ENCODE data around the gene ELP1. TPM values are rescaled to one million over a fixed set of nuclear protein-coding genes. Genes with fewer than 3 reads are reported as not detected.
A peak's percentile ranks its signal among the peaks of the same experiment; 100 is the strongest.
"Not testable (repeated sequence)": the region's sequence is repeated elsewhere in the genome, so short reads cannot be mapped to it uniquely, and the experiment has no call there.

The ELP1 gene
- total RNA-seq, 1 donor from 2014 or later = 37.1 TPM

- DNase-seq = no peak
Observed at GRCh38 chr9:108921200-108921599, 12.7 kb downstream of the ELP1 start.

GRCh38 chr9:108920401-108920800 is 13.5 kb downstream of the ELP1 start:
- not testable (repeated sequence) for DNase-seq

DNA sequence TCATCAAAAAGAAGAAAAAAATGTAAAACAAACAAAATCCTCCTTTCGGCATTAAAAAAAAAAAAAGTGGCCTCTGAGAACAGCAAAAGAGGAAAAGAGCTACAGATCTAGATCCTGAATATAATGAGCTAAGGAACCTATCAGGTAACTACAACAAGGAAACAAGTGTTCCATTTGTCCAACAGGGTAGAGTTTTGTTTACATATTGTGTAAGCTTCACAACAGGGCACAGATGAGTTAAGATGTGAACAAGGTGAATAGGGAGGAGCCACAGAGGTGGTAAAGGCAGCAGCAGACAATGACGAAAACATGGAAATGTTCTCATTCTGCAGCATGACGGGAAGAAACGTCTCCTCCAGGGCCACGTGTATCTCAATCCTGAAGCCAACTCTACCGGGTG is 14.4 kb downstream of the ELP1 start:
- no peak for DNase-seq

DNA sequence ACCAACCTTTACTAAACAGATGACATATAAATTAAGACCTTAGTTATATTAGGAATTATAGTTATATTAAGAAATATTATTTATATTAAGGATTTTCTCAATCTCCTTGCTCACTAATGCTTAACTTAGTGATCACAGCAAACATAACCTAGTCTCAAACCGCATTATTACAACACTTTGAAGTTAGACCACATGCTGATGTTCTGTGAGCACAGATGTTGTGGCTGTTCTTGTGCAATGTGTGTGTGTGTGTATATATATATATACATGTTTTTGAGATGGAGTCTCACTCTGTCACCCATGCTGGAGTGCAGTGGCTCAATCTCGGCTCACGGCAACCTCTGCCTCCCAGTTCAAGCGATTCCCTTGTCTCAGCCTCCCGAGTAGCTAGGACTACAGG is 20.5 kb downstream of the ELP1 start:
- no peak for DNase-seq

- no peak for DNase-seq
Observed at GRCh38 chr9:108911820-108912219, 22.1 kb downstream of the ELP1 start.

DNA sequence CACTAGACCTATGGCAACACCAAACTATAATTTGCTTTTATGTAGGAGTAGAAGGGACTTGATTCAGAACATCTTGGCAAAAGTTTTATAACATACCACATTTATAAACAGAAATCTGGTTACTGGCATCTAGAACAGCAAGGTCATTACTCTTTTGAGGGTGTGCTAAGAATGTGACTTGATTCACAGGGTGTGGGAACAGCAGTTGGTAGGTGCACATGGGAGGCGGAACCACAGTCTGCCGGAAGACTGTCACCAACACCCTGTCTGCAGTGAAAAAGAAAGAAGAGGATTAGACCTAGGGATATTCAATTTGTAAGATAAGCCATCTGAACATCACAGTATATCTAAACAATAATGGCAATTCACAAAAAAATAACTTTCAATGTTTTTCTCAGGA is 23.0 kb downstream of the ELP1 start:
- DNase-seq = no peak

DNA sequence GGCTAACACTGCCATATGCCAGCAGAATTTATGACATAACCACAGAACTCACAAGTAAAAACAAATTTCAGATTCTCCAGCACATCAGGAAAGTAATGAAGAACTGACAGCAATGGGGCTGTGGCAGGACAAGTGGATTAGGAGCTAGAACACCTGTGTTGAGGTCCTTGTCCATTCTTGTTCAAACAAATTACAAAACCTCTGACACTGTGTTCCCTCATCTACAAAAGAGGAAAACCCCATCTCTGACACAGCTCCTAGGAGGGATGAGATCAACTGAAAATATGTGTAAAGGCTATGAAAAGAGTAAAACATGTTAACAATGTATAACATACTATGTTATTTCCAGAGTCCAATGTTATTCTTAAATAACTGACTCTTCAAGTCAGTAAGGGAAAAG is 23.5 kb downstream of the ELP1 start:
- no peak for DNase-seq

- no peak for DNase-seq
Observed at GRCh38 chr9:108905494-108905893, 28.4 kb downstream of the ELP1 start.

GRCh38 chr9:108904161-108904560 is 29.8 kb downstream of the ELP1 start:
- DNase-seq = no peak

GRCh38 chr9:108903420-108904103 is 30.4 kb downstream of the ELP1 start:
- no peak for DNase-seq

DNA sequence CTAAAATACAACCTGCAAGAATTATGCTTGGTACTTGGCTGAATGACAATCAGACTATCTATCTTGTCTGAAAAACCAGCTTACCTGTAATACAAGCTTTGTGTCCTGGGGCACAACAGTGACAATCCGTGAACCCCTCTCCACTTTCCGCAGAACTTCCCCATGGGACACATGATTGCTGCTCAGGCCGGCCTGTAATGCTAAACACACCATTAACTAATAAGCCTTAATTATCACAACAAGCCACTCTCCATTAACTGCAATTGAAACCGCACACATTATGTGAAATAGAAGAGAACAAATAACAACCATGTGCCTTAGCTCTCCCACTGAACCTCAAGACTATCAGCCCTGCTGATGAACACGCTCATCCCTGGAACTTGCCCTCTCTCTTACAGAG is 33.7 kb downstream of the ELP1 start:
- no peak for DNase-seq

- not testable (repeated sequence) for DNase-seq
Observed at GRCh38 chr9:108899023-108899695, 34.8 kb downstream of the ELP1 start.

GRCh38 chr9:108897324-108898096 is 36.4 kb downstream of the ELP1 start:
- DNase-seq = no peak

GRCh38 chr9:108894225-108894997 is 39.5 kb downstream of the ELP1 start:
- DNase-seq = no peak

- peak; percentile 42 for DNase-seq
Observed at GRCh38 chr9:108889649-108890067, 44.3 kb downstream of the ELP1 start.

DNA sequence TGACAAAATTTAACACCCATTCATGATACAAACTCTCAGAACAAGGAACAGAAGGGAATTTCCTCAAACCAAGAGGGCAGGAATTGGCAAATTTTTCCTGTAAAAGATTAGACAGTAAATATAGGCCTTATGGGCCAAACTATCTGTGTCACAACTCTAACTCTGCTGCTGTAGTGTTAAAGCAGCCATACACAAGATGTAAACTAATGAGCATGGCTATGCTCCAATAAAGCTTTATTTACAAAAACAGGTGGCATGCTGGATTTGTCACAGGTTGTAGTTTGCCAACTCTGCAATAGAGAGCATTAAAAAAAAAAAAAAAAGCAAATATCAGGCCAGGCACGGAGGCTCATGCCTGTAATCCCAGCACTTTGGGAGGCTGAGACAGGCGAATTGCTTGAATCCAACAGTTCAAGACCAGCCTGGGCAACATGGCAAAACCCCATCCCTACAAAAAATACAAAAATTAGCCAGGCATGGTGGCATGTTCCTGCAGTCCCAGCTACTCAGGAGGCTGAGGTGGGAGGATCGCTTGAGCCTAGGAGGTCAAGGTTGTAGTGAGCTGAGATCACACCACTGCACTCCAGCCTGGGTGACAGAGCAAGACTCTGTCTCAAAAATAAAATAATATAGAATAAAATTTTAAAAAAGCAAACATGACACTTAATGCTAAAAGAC is 47.2 kb downstream of the ELP1 start:
- DNase-seq = not testable (repeated sequence)

DNA sequence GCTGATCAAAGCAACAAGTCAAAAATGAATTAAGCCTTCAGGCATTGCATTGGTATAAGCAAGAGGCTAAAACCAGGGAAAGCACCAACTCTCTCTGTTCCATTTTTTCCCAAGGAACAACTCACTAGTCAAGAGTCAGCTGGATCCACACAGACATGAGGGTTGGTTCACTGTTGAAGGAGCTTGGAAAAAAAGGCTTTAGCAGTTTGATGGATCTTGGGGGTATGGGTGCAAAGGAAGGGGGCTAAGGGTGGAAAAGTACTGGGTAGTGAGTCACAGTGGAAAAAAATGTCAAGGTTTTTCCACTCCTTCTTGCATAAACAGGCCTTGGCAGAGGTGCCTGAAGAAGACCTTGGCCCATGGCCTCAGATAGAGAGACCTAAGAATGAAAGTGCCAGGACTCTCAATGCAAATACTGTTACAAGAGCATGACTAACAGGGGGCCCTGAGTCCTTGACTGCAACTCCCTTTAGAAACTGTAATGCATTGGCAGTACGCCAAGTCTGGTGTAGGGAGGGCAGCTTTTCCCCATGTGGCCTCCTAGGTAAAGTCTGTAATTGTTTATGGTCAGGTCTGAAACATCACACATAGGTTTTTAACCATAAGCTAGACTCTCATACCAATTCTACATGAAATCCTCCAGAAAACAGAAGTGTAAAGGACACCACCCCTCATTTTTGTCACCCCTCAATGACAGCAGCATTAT is 48.1 kb downstream of the ELP1 start:
- peak; percentile 83 for DNase-seq

DNA sequence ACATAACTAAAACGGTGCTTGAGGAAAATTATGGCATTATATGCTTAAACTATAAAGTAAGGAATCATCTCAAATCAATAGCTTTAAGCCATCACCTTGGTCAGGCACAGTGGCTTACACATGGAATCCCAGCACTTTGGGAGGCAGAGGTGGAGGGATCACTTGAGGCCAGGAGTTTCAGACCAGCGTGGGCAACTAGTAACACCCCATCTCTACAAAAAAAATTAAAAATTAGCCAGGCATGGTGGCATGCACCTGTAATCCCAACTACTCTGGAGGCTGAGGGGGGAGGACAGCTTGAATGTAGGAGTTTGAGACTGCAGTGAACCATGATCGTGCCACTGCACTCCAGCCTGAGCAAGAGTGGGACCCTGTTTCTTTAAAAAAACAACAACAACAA is 49.2 kb downstream of the ELP1 start:
- DNase-seq = no peak

- DNase-seq = no peak
Observed at GRCh38 chr9:108883085-108883484, 50.8 kb downstream of the ELP1 start.

GRCh38 chr9:108882052-108882888 is 51.7 kb downstream of the ELP1 start:
- no peak for DNase-seq

All from dermis blood vessel endothelial cell (primary cell).